ENCODE measurements around the gene PTPN1.

DNA sequence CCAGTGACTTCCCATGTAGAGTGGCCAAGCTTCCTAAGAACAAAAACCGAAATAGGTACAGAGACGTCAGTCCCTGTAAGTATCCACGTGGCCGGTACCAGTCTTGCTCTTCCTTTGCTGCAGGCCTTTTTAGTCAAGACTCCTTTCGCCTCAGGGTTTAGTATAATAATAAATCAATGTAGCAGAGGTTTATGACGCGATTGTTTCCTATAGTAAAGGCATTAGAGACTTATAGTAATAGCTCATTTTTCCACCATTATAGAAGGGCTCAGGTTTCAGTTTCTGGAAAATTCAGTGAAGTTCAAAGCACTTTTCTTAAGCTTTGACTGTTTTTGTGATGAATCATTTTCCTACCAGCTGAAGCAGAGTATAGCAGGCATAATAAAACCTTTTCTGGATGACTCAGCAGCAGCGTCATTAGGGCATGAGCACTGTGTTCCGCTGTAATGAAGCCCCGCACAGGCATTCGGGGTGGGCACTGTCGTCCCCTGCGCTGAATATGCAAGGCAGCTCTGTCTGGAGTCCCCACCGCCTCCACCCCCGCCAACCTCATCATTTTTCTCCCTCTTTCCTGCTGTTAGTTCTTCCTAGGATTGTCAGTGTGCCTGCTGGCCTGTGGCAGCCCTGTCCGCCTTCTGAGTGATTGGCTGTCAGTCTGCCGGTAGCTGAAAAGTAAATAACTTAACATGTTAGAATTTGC, 51.3 kb downstream of the PTPN1 start:
- no peak for TF ChIP-seq EZH2 (IDR thresholded peaks at IDR 0.05; ENCODE audit: low read length, missing control alignments)
- TF ChIP-seq CTCF (conservative IDR thresholded peaks at IDR 0.05 in 1 of 2, IDR thresholded peaks at IDR 0.05 in 1 of 2; ENCODE audit: low read depth in 1 of 2, low read length in 2 of 2): no peak
